Myocyte (in vitro differentiated cells): ENCODE results near the gene PPP2R3A. TPM values are rescaled to one million over a fixed set of nuclear protein-coding genes. Genes with fewer than 3 reads are reported as not detected.

Experiments used
- DNase-seq: peaks from one replicate; pipeline ENCODE4 v3.0.0-alpha.2; 2012; ENCODE audit warnings: low read depth
- total RNA-seq: library from RNA; depleted of rRNA; stranded (reverse); fragments of >200 nt; gene quantifications from 2 replicates; pipeline ENCODE4 v1.2.3, GENCODE V29; 2014

Gene PPP2R3A
- total RNA-seq, 1 donor from 2014 or later: 21.6 TPM

DNA sequence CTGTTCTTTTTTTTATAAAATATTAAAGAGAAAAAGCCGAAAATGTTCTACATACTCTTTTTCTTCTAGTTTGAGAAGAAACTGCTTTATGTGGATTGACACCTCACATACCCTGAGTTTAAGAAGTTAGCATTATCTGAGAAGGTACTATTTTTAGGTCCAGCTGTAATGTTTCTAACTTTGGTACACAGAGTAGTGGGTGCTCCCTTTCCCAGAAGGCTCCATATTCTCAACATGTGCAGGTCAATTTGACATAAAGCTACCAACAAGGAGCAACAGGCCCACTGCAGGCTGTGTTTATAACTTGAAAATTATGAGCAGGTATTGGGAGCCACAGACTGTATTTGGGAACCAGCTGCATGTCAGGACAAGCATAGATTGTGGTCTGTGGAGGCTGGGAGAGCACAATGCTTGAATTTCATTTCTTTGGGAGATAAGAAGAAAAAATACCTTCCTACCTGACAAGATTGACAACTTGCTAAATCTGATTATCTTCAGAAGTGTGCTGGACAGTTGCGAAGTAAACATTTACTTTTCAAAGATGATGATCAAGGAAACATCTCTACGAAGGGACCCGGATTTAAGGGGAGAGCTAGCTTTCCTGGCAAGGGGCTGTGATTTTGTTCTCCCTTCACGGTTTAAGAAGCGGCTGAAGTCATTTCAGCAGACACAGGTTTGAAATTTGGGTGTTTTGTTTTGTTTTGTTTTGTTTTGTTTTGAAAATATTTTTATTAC is 57.2 kb downstream of the PPP2R3A start:
- DNase-seq: peak; percentile 30

DNA sequence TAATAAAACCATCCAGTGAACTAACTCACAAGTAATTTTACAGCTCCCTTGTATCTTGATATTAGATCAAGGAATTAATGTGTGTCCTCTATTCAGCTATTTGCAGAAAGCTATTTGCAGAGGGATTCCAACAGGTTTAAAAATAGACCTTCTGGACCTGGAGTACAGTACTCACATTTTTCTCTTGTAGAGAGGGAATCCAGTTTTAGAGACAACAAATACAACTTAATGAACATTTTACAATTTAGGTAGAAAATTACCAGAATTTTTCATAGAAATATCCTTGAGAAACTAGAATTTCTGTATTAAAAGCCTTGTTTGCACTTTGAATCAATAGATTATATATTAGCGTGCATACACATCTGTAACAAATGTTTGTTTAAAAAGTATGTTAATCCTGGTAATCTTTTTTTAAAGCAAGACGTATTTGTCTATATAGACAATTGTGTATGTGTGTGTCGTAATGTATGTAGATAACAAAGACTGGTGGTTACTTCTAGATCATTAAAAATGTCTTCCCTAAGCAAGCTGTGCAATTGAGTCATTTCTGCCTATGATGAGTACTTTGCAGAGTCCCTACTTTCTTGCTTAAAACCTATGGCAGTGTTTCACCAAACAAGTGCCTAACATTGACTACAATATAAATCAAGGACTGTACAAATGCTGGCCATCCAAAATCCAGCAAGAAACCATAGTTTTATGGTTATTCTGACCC is 57.9 kb downstream of the PPP2R3A start:
- peak; percentile 32 for DNase-seq

DNA sequence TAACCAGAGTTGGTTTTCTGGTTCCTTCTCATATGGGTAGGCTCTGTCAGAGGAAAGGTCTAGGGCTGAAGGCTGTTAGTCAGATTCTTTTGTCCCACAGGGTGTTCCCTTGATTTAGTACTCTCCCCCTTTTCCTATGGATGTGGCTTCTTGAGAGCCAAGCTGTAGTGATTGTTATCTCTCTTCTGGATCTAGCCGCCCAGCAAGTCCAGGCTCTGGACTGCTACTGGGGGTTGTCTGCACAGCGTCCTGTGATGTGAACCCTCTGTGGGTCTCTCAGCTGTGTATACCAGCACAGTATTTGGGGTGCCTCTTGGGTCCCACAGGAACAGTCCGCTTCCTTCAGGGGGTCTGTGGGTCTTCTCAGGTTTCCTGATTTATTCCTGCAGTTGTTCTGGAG is 70.8 kb downstream of the PPP2R3A start:
- no peak for DNase-seq

- DNase-seq: no peak
Observed at GRCh38 chr3:136038668-136039067, 73.1 kb downstream of the PPP2R3A start.

- peak; percentile 79 for DNase-seq
Observed at GRCh38 chr3:136042608-136043221, 77.2 kb downstream of the PPP2R3A start.

DNA sequence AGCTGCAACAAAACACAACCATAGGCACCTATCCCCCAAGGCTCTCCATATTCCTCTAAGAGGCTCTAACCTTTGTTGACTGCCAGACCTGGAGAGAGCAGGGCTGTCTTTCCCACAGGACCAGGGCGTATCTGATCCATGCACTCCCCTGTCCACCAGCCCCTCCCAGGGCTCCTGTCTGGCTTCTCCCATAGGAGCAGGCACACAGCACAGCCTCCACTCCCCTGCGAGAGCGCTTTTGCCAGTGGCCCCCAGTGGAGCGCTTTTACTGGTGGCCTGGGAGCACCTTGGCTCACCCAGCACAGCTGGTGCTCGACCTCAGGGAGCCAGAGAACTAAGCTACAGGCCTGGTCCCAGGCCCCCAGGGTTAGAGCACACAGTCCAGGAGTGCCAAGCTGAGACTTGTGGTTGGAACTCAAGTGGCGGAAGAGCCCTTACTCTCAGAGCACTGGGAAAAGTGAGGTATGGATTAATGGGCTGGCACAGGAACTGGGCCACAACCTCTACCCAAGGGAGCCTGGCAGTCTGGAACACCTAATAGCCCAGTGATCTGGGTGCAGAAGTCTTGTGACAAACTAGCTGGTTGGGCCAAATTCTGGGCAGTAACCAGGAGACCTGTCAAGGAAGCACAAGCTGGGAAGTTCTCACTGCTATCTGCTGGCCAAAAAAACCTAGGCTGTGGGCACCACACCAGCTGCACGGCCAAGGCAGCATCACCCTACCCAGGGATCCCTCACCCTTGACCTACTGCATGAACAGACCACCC is 79.6 kb downstream of the PPP2R3A start:
- DNase-seq: no peak

DNA sequence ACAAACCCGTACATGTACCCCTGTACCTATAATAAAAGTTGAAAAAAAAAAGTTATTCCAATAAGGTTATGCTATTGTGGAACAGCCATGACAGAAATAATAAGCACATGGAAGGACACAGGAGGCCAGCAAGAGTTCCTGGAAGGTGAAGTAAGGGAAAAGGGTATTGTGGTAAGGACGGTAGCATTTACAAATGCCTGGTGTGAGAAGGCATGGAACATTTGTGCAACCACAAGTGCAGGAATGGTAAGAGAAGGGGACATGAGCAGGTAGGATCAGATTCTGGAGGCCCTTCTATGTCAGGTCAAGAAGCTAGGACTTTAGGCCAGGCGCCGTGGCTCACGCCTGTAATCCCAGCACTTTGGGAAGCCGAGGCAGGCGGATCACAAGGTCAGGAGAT is 82.5 kb downstream of the PPP2R3A start:
- DNase-seq: peak; percentile 17

DNA sequence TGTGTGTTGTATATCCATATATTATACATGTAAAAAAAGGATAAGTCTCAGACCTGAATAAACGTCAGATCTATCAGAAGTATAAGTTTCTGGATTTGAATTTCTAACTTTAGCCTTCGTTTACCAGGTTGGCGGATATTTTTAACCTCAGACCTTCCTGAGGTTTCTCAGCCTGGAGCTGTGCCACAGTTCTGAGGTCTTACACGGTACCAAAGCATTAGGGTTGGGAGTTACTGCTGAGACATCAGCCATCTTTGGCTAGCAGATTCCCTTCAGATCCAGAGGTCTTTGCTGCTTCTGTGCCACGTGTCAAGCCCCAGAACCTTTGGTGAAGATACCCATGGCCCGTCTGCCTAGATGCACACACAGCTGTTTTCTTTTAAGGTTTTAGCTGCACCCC is 84.7 kb downstream of the PPP2R3A start:
- DNase-seq: peak; percentile 61

DNA sequence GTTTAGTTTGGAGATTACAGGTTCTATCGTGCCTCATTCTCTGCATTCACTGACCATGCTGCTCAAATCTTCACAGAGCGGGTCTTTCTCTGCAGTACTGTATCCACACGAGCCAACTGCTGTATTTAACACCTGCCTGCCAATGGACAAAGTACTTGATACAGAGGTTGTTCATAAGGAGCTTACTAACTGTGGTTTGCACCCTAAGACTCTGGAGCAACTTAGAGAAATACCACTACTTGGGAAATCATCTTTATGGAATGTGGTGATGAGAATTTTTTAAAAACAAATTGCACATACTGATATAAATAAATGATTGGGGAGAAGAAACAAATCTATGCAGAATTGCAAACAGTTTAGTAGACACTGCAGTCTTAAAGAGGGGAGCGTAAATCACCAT is 90.0 kb downstream of the PPP2R3A start:
- no peak for DNase-seq

DNA sequence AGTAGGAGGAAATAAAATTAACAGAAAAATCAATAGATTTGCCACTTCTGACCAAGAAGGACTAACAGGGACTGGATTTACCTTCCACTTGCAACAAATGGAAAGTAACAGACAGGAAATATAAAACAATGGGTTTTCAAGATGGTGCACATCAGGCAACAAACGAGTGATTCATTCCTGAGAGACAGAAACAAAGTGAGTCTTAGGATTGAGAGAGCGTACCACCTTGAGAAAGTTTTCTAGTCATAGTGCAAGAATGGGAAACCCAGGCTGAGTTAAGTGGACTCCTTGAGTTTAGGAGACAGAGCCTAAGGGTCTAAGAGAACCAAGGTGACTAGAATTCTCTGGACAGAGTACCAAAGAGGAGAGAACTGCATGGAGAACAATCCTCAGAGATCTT is 101.7 kb downstream of the PPP2R3A start:
- no peak for DNase-seq

GRCh38 chr3:136068708-136069107 is 103.2 kb downstream of the PPP2R3A start:
- DNase-seq: no peak

DNA sequence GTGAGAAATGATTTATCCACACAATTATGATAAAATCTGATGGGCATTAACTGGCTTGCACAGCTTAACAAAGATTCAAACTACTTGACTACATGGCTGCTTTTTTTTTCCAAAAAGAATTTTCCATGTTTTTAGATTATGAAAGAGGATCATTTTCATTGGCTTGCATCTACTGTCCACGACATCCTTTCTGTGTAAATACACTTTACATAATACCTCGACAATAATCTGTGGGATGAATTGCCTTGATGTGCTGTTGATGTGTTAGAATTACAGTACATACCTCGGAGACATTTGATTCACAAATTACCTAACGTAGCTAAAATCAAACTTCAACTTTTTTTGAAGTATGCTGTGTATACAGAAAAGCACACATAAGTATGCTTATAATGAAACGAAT is 104.4 kb downstream of the PPP2R3A start:
- no peak for DNase-seq

DNA sequence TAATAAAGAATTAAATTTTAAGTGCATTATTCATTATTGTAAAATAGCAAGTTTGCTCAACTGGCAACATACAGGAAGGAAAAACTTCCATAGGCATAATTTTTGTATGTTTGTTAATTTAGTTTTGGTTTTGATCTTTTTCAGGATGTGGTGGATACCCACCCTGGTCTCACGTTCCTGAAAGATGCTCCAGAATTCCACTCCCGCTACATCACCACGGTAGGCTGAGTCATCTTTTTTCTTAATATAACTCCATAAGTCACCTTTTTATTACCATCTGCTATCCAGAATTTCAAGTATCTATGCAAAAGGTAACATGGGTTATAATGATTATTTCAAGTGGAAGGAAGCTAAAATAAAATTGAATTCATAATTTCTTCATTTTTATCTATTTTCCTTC is 104.8 kb downstream of the PPP2R3A start:
- peak; percentile 78 for DNase-seq

DNA sequence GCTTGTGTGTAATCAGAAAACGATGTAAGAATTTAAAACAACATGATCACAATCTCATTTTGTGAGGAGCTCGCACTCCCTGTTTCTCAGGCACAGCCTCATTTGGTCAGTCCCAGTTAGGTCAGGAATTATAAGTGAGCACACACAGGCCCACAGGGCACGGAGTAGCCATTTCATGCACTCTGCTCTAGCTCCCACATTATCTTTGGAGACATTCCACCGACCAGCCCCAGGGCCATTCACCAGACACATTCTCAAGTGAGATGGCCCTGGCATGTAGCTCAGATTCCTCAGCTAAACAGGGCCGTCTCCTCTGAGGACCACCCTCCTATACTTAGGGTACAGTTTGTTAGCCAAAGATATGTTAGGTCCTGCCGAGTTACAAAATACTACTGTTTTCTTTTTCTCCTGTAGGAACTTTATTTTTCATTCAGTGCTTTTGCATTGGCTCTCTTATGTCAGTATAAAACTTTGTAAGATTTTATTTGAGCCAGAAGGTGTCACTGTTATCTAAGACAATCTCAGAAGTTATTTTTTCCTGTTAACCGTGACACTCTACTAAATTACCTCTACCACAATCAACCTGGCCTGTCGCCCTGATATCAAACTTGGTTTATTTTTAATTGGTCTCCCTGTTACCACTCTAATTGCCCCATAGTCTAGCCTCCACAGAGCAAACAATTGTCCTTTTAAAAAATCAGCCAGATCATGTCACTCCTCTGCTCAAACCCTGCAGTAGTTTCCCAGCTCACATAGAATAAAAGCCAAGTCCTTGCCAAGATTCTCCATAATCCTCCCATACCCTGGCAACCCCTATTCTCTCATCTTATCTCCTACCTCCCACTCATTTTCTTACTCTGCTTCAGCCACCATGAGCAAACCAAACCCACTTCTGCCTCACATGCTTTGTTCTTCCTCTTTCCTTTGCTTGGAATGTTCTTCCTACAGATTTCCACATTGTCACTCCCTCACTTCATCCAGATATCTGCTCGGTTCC is 105.7 kb downstream of the PPP2R3A start:
- peak; percentile 57 for DNase-seq

- DNase-seq: no peak
Observed at GRCh38 chr3:136074546-136075170, 109.1 kb downstream of the PPP2R3A start.

DNA sequence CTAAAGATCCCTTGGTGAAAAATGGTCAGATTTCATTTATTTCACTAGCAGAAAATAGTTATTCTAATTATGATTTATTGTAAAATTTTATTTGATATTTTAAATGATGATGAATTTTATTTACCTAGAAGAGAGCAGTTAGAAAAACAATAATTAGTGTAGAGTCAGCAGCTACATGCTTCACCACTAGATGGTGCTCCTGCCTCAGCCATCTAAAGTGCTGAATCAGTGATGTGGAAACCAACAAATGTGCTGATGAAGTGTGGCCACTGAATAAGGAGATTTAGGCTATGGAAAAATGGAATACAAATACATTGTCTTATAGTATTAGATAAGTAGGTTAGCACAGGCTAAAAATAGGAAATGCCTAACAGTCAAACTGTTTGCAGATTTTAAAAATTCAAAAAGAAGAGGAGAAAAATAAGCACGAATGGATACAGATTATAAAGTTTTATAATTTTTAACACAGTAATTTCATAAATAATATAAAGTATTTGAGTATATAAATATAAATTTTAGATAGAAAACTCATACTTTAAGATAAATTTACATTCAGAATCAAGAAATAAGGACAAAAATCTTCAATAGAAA is 109.8 kb downstream of the PPP2R3A start:
- DNase-seq: peak; percentile 86

DNA sequence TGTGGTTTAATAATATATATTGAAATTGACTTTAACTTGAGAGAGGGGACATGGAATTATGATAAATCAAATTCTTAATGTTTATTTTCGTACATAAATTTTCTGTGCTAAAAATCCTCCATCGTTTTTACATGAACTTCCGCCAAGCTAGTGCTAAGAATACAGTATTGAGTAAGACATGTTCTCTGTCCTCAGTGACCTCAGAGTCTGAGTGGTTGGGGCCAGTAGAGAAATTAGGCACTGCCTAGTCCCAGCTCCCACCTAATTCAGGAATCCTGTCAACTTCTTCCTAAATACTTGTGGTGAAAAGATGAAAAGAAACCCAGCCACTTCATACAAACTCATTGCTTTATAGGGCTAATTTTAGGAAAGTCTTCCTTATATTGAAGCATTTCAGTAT is 110.3 kb downstream of the PPP2R3A start:
- DNase-seq: peak; percentile 76

- DNase-seq: peak; percentile 31
Observed at GRCh38 chr3:136078421-136079364, 113.2 kb downstream of the PPP2R3A start.
